GM19468 (cell line): Measurements from ENCODE around the gene HLA-DPA1.

Experiments used
- ATAC-seq: cut with Tn5 transposase; IDR thresholded peaks from one replicate; pipeline ENCODE4 v1.9.1; 2021; ENCODE audit warnings: mild to moderate bottlenecking, moderate library complexity, moderate number of reproducible peaks; ENCODE audit not compliant: unreplicated experiment; ENCODE audit errors: extremely low read depth

The HLA-DPA1 gene

DNA sequence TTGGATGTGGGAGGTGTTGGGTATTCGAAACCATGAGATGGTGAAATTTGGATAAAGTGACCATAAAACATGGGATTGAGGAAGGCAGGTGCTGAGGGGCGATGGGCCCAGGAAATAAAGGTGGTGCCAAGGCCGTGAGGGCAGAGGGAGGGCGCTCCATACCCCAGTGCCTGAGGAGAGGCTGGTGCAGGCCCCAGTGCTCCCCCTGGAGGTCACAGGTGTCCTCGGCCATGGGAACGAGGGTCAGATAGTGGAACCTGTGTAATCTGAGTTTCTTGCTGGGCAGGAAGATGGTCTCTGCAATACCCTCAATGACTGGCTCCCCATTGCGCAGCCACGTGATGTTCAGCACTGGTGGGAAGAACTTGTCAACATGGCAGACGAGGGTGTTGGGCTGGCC, 18.5 kb upstream of the HLA-DPA1 start:
- ATAC-seq, result no peak

DNA sequence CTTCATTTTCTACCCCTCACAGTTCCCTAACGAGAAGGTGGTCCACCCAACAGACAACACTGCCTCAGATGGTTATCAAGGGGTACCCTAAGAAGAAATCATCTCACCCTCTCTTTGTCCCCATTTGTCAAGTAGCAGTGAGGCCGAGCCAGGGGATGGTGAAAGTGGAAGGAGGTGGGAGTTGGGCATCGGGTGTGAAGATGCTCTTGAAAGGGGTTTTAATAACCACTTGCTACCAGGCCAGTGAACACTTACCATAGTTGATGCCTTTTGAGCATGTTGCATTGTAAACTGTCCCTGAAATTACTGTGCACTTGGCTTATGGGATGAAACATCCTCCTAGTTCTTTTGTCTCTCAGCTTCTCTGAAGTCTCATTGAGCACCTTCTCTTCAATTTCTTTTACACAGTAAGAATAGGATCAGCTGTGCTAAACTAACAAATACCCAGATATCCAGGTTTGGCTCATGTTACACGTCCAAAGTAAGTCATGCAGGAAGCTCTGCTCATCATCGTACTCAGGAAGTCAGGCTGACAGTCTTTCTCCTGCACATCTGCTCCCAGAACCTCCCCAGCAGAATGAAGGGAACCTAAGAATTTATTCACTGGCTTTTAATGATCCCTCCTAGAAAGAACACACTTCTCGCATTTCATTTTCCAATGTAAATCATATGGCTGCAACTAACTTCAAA, 15.6 kb upstream of the HLA-DPA1 start:
- no peak for ATAC-seq

DNA sequence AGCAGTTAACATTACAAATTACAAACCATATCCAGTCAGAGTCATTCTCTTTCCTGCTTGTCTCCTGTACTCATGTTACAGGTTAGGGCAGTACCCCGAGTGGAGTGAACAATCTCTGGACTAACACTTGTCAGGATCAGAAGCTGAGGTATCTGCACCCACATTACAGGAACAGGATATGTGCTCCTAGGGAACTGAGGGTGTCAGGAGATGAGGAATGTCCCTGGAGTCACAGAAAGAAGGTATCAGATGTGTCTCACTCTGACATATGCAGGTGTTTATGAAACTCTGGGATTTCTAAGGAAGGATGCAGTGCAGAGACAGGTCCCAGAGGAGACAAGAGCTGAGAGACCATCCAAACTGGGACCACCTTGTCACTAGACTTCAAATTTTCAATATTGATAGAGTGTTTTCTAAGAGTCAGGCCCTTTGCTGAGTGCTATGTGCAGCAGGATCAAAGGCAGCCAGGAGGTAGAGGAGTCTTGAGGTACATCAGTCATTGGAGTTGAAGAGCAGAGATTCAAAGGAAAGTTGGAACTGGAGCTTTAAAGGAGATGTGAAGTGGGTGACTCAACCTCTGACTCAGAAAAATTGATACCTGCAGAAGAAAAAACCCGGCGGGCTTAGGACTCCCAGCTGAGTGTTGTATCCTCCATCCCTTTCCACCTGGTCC, 14.9 kb upstream of the HLA-DPA1 start:
- ATAC-seq, result no peak

DNA sequence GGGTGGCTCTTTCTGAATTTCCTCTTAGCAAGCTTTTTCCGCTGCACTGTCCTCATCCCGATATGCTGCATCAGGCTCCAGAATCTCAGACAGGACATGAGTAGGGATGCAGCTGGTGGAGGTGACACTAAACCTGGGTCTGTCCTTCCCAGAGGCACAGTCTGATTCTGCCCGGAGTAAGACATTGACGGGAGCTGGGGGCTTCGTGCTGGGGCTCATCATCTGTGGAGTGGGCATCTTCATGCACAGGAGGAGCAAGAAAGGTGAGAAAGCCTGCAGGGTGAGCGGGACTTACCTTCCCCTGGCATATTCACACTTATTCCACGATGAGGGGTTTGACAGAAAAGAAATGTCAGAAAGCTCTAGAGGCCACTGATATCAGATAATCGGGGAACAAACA, 12.2 kb upstream of the HLA-DPA1 start:
- ATAC-seq, result no peak

DNA sequence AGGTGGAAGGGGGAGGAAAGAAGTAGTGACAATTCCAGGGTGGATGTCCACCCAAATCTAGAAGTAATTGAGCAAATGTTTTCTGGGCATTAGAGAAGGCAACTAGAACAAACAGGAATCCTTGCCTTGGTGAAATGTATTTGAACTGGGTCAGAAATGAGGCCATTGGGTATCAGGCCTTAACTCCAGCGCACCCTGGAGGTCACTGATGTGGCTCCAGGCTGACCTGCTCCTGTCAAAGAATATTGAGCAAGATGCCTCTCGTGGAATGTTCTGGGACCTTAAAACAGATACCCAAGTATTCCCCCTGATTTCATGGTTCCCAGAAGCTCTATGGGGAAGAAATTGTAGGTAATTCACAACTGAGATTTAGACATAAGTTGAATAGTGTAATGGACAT, 9.3 kb upstream of the HLA-DPA1 start:
- no peak for ATAC-seq

DNA sequence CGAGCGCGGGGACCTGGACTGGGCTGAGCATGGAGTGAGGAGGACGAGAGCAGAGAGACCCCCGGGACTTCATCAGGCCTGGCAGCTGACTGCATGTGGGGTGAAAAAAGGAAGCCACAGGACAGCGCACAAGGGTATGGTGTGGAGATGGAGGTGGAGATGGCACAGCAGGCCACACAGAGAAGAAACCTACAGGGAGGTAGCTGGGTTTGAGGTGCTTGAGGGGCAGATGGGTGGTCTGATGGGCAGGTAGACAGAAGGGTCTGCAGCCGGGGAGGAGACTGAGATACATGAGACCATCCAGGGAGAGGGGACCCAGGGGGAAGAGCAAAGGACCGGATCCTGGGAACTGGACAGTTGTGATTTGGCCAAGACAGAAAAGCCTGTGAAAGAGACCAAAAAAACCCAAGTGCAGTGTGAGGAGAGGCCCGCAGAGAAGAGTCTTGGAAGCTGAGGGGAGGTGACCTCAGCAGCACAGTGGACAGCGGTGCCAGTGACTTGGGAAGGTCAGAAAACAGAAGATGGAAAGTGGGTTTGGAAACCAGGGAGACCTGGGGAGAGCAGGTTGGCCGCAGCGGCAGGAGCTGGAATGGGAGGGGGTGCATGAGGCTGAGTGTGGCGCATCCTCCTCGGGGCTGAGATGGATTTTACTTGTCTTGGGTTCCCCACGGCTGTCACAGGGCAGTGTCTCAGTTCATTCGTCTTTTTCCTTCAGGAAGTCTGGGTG, 7.8 kb upstream of the HLA-DPA1 start:
- no peak for ATAC-seq

DNA sequence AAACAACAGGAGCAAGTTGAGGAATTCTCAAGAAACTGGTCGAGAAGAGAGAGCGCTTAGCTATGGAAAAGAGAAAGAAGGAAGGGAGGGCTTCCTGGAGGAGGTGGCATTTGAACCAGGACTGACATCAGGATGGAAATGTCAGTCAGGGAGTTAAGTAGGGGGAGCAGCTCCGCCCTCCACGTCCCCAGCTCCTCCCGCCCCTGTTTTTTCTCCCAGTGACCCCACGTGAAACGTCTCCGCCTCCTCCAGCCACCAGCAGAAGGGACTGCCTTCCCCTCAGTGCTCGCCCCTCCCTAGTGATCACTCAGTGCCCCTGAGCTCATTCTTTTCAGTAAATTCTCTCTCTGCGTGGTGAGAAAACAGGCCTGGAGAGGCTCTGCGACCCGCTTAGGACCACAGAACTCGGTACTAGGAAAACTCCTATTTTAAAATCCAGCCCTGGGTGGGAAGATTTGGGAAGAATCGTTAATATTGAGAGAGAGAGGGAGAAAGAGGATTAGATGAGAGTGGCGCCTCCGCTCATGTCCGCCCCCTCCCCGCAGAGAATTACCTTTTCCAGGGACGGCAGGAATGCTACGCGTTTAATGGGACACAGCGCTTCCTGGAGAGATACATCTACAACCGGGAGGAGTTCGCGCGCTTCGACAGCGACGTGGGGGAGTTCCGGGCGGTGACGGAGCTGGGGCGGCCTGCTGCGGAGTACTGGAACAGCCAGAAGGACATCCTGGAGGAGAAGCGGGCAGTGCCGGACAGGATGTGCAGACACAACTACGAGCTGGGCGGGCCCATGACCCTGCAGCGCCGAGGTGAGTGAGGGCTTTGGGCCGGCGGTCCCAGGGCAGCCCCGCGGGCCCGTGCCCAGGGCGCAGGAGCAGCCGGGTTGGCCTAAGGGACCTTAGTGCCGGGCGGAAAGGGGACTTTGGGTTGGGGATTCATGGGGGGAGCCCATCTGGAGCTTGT, 7.0 kb upstream of the HLA-DPA1 start:
- no peak for ATAC-seq

DNA sequence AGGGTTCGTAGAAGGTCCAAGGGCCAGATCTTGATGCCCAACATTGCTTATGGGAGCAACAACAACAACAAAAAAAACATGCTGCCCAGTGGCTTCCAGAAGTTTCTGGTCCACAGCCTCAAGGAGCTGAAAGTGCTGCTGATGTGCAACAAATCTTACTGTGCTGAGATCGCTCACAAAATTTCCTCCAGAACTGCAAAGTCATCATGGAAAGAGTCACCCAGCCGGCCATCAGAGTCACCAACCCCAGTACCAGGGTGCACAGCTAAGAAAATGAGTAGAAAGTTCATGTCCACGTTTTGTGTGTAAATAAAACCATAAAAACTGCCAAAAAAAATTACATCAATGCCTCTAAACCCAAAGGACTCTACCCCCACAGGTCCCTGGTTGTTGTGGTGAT, 6.1 kb upstream of the HLA-DPA1 start:
- ATAC-seq, result no peak

DNA sequence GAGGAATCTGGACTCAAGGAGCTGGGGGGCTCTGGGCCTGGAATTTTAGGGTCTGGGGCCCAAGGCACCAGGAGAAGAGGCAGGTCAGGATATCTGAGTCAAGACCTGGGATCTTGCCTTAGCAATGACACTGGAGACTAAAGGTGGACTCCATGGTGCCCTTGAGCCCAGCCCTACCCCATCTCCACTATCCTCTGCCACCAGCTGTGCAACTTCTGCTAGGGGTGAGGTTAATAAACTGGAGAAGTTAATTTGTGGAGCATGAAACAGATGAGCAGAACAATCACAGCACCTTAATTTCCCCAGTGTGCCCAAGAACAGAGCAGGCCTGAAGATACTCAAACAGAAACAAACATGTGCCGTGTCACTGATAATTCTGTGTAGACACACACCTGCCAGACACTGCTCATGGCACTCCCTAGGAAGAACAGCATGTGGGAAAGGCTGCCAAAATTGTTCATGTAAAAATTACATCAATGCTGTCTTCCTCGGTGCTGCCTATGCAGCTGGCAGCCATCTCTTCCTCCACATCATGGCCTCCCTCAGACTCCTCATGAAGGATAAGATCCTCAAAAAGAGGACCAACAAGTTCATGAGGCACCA, 5.6 kb upstream of the HLA-DPA1 start:
- no peak for ATAC-seq

DNA sequence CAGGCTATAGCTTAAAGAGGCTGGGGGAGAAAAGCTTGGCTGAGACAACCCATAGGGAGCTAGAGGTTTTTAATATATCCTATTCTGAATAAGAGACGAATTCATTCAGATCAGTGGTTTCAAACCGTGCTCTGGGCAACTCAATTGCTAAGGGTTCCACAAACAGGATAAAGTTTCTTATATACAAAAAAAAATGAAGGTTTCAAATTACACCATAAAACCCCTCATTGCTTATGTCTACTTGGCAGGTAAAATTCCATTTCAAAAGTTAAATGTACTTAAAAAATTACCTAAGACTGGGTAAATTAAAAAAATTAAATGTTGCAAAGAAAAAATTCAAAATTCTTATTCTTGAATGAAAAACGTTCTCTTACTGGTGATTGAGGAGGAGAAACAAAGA, 5.0 kb upstream of the HLA-DPA1 start:
- ATAC-seq, result no peak

DNA sequence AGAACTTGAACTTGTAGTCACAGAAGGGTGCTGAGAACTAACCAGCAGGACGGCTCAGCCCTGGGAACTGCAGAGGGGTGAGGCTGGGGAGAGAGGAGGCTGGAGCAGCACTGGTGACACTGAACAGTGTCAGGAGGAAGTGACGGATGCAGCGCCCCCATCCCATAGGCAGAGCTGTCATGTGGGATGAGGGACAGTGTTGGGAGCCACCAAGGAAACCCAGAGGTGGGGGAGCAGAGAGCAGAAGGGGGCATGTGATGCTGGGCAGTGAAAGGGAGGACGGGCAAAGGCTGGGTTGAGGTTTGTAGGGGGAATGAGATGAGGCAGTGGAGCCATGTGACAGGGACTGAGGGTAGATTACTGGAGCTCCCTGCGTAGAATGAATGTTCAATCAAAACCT, 4.5 kb upstream of the HLA-DPA1 start:
- no peak for ATAC-seq

DNA sequence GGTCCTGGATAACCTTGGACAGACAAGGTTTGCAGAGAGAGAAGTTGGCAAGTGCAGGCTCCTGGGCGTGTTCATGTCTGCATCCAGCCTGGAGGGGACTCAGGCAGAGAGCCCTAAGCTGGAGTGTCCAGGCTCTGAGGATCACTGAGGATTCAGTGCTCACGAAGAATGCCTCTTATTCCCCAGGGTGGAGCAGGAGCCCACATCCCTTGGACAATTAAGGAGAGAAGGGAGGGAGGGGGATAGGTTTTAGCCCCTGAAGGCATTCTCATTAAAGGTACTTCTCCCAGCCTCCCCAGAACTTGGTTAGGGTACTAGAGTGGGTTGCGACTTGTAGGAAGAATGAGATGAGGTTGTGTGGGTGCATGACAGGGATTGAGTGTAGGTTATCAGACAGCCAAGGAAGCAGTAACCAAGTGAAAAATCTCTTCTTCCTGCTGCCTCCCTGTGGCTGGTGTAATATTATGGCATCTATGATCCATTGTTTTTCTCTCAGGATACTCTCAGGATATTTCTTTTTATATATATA, 3.0 kb upstream of the HLA-DPA1 start:
- ATAC-seq, result no peak

DNA sequence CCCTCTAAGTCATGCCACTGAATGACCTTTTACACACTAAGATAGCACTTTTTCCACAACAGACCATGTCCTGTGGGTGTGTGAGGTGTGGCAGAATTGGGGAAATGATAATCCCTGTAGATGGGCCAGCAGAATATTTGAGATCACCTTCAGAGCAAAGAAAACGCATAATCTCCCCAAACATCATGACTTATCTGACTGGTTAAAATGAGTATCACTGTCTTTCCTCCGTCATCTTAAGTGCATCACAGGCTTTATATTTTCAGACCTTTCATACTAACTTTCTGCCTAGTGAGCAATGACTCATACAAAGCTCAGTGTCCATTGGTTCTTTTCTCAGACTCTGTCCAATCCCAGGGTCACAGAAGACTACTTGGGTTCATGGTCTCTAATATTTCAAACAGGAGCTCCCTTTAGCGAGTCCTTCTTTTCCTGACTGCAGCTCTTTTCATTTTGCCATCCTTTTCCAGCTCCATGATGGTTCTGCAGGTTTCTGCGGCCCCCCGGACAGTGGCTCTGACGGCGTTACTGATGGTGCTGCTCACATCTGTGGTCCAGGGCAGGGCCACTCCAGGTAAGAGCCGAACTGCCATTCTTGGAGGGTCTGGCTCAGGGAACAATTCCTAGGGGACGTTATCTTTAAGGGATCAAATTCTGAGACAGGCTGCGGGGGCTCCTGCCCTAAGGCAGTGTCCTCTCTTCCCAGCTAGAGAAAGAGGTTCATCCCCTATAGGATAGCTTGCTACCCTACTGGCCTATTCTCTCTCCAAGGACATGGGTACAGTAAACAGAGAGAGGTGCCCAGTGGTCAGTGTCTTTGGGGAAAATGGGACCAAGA, 2.3 kb upstream of the HLA-DPA1 start, which contains the start of gene HLA-DPB1:
HLA-DPB1 (plus strand) TSS at position 423 of the 838 bp plus-strand sequence; CDS start at position 475, 52 bp downstream.
- peak; percentile 62 for ATAC-seq

DNA sequence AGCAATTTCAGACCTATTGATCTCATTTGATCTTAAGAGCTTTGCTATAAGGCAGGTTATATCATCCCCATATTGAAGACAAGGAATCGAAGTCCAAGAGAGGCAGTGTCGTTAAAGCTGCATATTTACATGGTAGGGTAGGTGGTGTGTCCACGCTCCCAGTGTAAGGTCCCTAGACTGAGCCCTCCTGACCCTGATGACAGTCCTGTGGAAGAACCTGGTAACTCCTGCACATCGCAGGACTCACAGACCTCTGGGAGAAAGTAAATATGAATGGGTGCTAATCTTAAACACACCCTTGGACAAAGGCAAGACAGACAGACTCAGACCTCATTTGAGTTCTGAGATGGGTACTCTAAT, 1.7 kb upstream of the HLA-DPA1 start:
- no peak for ATAC-seq

DNA sequence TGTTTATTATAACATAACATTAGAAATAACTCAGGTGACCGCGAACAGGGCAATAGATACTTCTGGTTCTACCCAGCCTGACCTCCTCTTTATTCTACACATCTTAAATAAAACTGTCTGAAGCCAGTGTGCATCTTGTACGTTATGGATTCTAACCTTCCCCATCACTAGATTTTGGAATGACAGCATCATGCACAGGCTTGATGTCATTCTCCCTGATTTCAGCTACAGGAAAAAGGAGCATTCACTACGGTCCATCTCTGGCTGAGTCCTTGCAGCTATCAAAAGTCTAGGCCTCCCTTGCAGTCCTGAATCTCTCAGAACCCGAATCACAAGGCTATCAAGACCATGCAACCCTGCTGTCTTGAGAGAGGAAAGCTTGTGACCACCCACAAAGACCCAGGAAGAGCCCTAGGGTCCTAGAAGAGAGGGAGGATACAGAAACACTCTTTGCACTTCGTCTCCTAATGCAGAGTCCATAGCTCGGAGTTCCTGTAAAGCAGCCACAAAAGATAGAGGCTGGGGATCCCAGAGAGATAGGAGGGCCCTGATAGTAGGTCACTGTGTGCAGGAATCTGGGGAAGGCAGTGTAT, 845 bp downstream of the HLA-DPA1 start:
- ATAC-seq, result no peak

DNA sequence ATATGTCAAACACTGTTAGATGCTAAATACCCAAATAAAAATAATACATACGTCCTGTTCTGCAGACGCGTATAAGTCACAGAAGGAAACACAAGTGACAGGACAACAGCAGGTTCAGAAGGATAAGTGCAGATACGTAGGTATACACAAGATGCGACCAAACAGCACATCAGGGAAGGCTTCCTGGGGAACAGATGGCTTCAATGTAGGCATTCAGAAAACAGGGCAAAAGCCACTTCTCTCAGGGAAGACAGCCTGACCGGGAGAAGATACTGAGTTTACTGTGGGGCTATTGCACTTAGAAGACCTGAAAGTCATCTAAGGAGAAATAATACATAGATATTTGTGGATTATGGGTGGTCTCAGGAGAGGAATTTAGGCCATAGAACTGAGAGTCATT, 1.9 kb downstream of the HLA-DPA1 start:
- no peak for ATAC-seq

DNA sequence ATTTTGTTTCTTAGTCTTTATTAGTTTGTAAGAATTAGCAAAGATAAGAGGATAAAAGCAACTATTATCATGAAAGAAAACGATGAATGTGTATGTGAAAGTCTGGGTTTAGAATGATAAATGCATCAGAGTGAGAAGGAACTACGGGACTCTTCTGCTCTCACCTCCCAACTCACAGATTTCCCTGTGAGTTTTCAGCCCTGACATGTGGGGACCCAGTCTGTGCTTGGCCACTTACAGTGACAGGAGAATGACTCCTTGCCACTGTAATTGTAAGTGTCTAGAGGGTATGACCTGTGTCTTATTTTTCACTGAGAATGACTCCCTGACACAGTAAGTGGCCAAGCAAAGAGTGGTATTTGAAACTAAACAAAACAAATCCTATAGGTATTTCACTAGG, 2.5 kb downstream of the HLA-DPA1 start:
- no peak for ATAC-seq

DNA sequence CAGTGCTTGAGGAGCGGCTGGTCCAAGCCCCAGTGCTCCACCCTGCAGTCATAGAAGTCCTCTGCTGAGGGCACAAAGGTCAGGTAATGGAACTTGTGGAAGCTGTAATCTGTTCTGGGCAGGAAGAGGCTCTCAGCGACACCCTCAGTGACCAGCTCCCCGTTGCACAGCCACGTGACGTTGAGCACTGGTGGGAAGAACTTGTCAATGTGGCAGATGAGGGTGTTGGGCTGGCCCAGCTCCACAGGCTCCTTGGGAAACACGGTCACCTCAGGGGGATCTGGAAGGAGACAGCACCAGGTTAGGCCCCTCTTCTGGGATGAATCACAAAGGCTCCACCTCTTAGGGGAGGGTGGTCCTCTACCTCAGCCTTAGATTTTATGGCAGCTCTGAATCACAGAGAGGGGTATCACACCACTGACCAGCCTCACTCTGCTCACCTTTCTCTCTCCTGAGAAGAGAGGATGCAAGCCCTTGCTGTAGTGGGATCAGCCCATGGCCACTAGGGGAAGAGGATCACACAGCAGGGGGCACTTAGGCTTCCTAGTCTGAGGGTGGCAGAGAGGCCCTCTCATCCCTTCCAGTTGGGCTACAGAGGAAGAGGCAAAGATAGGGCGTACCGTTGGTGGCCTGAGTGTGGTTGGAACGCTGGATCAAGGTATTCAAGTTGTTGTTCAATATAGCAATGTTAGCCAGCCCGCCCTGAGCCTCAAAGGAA, 4.3 kb downstream of the HLA-DPA1 start:
- ATAC-seq, result no peak
